B cell (primary cell): Measurements from ENCODE around the gene AKAP6.

Source experiments
- CTCF ChIP-seq: fragments of 200-600 bp; IDR thresholded peaks from one replicate; pipeline ENCODE4 v1.8.0; 2022; ENCODE audit warnings: antibody characterized with exemption, mild to moderate bottlenecking
- EZH2 ChIP-seq: IDR thresholded peaks from 2 replicates; pipeline ENCODE4 v1.6.1; 2012; ENCODE audit warnings: borderline replicate concordance, low read depth, mild to moderate bottlenecking, moderate library complexity, low read length; ENCODE audit not compliant: insufficient read depth, poor library complexity, severe bottlenecking

- no peak for TF ChIP-seq CTCF
- TF ChIP-seq EZH2: no peak
Measured at GRCh38 chr14:32594766-32595165, 265.7 kb downstream of the AKAP6 start.
